HepG2 (cell line): ENCODE results near the gene GRIP1. TPM values are rescaled to one million over a fixed set of nuclear protein-coding genes. Genes with fewer than 3 reads are reported as not detected.

Experiments used
- GFI1 ChIP-seq: sonication (generic); formaldehyde crosslinking; IDR thresholded peaks from 2 replicates; pipeline ENCODE4 v1.5.0; 2020; ENCODE audit warnings: missing genetic modification reagents, mild to moderate bottlenecking, borderline replicate concordance
- MBNL3 ChIP-seq: fragments of 250-450 bp; sonication (Bioruptor Pico); conservative IDR thresholded peaks from 2 replicates; pipeline ENCODE4 v1.8.0; 2022; ENCODE audit warnings: mild to moderate bottlenecking, inconsistent platforms
- polyA plus RNA-seq, 8 experiments: library from polyadenylated mRNA; depleted of rRNA in 3 of 8; stranded (reverse) in 7 of 8; unstranded in 1 of 8; fragments of >200 nt; fragmentation: Illumina TruSeq in 4 of 8; extraction: Trizol in 4 of 8; gene quantifications; 2 replicates each; pipeline versions ENCODE4 v1.2.1 to v1.2.3, GENCODE V29; 2011 to 2016; ENCODE audit warnings: low read depth in 4 of 8, missing spikeins in 1 of 8, mixed read lengths in 1 of 8; ENCODE audit not compliant: insufficient read depth in 1 of 8
- total RNA-seq, 5 experiments: library from RNA; depleted of rRNA; stranded (reverse); fragments of >200 nt; fragmentation: Illumina TruSeq; extraction: Trizol; gene quantifications; 2 replicates each; pipeline ENCODE4 v1.2.3, GENCODE V29; 2016; ENCODE audit warnings: low read depth in 1 of 5
- TF ChIP-seq, protein P1 (sequence below): sonication (generic); formaldehyde crosslinking; IDR thresholded peaks from 2 replicates; pipeline ENCODE4 v1.4.0; 2020; ENCODE audit warnings: missing genetic modification reagents, mild to moderate bottlenecking, borderline replicate concordance
- TF ChIP-seq, protein P2 (sequence below): sonication (generic); formaldehyde crosslinking; IDR thresholded peaks from 2 replicates; pipeline ENCODE4 v1.4.0; 2020; ENCODE audit warnings: mild to moderate bottlenecking, missing genetic modification reagents, borderline replicate concordance
- TF ChIP-seq, protein P3 (sequence below): sonication (generic); formaldehyde crosslinking; IDR thresholded peaks from 2 replicates; pipeline ENCODE4 v1.5.1; 2020; ENCODE audit warnings: mild to moderate bottlenecking, missing genetic modification reagents, moderate library complexity

The GRIP1 gene
- total and polyA plus RNA-seq, 2 of the 13 experiments (the other 11 are each of a cell fraction or from before 2014, with no cell fraction given), result not detected

DNA sequence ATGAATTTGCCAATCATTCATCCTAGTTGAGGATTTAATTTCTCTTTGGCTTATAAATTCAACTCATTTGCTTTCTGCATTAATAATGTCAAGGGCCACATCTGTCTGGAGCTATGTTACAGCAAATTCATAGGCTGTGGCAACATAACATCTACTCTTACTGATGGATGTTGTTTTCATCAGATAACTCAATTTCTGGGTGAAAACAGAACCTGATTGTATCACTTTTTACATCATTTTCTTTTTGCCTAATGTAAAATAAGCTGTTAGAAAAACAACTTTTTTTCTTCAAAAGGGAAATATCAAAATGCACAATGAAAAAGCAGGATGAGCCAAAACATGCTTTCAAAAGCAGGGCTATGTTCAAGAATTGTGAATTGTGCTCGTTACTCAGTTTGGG is 303.3 kb downstream of the GRIP1 start (continued):
- TF ChIP-seq, protein P1, sequence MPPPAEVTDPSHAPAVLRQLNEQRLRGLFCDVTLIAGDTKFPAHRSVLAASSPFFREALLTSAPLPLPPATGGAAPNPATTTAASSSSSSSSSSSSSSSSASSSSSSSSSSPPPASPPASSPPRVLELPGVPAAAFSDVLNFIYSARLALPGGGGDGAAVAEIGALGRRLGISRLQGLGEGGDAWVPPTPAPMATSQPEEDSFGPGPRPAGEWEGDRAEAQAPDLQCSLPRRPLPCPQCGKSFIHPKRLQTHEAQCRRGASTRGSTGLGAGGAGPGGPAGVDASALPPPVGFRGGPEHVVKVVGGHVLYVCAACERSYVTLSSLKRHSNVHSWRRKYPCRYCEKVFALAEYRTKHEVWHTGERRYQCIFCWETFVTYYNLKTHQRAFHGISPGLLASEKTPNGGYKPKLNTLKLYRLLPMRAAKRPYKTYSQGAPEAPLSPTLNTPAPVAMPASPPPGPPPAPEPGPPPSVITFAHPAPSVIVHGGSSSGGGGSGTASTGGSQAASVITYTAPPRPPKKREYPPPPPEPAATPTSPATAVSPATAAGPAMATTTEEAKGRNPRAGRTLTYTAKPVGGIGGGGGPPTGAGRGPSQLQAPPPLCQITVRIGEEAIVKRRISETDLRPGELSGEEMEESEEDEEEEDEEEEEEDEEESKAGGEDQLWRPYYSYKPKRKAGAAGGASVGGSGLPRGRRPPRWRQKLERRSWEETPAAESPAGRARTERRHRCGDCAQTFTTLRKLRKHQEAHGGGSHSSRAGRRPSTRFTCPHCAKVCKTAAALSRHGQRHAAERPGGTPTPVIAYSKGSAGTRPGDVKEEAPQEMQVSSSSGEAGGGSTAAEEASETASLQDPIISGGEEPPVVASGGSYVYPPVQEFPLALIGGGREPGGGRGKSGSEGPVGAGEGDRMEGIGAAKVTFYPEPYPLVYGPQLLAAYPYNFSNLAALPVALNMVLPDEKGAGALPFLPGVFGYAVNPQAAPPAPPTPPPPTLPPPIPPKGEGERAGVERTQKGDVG (CRISPR knock-in tag), result no peak
- TF ChIP-seq, protein P2, sequence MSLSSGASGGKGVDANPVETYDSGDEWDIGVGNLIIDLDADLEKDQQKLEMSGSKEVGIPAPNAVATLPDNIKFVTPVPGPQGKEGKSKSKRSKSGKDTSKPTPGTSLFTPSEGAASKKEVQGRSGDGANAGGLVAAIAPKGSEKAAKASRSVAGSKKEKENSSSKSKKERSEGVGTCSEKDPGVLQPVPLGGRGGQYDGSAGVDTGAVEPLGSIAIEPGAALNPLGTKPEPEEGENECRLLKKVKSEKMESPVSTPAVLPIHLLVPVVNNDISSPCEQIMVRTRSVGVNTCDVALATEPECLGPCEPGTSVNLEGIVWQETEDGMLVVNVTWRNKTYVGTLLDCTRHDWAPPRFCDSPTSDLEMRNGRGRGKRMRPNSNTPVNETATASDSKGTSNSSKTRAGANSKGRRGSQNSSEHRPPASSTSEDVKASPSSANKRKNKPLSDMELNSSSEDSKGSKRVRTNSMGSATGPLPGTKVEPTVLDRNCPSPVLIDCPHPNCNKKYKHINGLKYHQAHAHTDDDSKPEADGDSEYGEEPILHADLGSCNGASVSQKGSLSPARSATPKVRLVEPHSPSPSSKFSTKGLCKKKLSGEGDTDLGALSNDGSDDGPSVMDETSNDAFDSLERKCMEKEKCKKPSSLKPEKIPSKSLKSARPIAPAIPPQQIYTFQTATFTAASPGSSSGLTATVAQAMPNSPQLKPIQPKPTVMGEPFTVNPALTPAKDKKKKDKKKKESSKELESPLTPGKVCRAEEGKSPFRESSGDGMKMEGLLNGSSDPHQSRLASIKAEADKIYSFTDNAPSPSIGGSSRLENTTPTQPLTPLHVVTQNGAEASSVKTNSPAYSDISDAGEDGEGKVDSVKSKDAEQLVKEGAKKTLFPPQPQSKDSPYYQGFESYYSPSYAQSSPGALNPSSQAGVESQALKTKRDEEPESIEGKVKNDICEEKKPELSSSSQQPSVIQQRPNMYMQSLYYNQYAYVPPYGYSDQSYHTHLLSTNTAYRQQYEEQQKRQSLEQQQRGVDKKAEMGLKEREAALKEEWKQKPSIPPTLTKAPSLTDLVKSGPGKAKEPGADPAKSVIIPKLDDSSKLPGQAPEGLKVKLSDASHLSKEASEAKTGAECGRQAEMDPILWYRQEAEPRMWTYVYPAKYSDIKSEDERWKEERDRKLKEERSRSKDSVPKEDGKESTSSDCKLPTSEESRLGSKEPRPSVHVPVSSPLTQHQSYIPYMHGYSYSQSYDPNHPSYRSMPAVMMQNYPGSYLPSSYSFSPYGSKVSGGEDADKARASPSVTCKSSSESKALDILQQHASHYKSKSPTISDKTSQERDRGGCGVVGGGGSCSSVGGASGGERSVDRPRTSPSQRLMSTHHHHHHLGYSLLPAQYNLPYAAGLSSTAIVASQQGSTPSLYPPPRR (CRISPR knock-in tag), result no peak
- TF ChIP-seq MBNL3 (no peak), GFI1 (CRISPR knock-in tag) (no peak)
- TF ChIP-seq, protein P3, sequence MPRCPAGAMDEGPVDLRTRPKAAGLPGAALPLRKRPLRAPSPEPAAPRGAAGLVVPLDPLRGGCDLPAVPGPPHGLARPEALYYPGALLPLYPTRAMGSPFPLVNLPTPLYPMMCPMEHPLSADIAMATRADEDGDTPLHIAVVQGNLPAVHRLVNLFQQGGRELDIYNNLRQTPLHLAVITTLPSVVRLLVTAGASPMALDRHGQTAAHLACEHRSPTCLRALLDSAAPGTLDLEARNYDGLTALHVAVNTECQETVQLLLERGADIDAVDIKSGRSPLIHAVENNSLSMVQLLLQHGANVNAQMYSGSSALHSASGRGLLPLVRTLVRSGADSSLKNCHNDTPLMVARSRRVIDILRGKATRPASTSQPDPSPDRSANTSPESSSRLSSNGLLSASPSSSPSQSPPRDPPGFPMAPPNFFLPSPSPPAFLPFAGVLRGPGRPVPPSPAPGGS (CRISPR knock-in tag), result no peak
